ENCODE results near the gene NOS1AP.

DNA sequence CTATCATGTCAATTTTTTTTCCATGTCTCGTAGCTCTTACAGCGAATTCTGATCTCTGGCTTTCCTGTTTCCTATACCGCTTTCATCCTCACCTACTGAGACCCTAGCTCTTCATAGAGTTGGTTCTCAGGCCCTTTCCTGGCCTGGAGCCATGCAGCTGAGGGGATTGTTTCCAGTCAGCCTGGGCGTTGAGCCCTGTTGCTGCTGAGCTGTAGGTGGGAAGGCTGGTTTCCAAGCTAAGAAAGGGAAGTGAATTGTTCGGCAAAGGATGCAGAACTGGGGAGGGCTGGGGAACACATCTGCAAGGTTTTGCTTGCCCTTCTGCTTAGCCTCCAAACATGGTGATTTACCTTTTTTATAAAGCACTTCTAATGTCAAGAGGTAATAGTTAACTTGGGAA is 265.6 kb downstream of the NOS1AP start:
- TF ChIP-seq, protein P1, sequence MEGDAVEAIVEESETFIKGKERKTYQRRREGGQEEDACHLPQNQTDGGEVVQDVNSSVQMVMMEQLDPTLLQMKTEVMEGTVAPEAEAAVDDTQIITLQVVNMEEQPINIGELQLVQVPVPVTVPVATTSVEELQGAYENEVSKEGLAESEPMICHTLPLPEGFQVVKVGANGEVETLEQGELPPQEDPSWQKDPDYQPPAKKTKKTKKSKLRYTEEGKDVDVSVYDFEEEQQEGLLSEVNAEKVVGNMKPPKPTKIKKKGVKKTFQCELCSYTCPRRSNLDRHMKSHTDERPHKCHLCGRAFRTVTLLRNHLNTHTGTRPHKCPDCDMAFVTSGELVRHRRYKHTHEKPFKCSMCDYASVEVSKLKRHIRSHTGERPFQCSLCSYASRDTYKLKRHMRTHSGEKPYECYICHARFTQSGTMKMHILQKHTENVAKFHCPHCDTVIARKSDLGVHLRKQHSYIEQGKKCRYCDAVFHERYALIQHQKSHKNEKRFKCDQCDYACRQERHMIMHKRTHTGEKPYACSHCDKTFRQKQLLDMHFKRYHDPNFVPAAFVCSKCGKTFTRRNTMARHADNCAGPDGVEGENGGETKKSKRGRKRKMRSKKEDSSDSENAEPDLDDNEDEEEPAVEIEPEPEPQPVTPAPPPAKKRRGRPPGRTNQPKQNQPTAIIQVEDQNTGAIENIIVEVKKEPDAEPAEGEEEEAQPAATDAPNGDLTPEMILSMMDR (conservative IDR thresholded peaks at IDR 0.05 in 1 of 2, IDR thresholded peaks at IDR 0.05 in 1 of 2; ENCODE audit: extremely low read depth in 1 of 2, insufficient read depth in 1 of 2, low read depth in 1 of 2, low read length in 2 of 2): no peak
- no peak for TF ChIP-seq EZH2 (IDR thresholded peaks at IDR 0.05; ENCODE audit: borderline replicate concordance, low read length)
